Keratinocyte (primary cell): ENCODE results near the gene PLPP1.

ENCODE experiments used
- CTCF ChIP-seq, 3 experiments: IDR thresholded peaks in 1 of 3; conservative IDR thresholded peaks in 1 of 3; optimal IDR thresholded peaks in 1 of 3; 2 replicates in 2 of 3; 3 replicates in 1 of 3; pipeline versions ENCODE3 to v1.5.1; 2011; ENCODE audit warnings: low read length in 3 of 3, mild to moderate bottlenecking in 3 of 3, moderate library complexity in 2 of 3, control low read depth in 1 of 3, inconsistent platforms in 1 of 3; ENCODE audit not compliant: insufficient read depth in 2 of 3; ENCODE audit errors: extremely low read depth in 1 of 3
- EZH2 ChIP-seq: IDR thresholded peaks from one replicate; pipeline ENCODE4 v1.6.1; 2012; ENCODE audit warnings: inconsistent platforms, mild to moderate bottlenecking, low read length, moderate library complexity

DNA sequence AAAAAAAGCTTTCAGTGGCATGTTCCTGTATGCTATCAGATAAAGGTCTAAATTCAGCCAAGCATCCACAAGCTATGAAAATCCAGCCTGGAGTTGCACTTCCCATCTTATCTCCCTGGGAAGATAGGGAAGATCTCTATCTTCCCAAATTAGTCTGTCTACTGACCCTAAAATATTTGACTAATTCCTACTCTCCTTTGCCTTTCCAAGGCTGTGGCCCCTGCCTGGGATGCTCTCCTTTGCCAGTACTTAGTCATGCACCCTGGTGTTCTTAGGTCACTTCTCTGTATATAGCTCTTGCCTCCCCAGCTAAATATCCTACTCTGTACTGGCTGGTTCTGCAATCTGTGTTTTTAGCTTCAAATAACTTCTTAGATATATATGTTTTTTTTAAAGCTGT lies 44.0 kb upstream of the PLPP1 start:
- TF ChIP-seq CTCF (optimal IDR thresholded peaks at IDR 0.05 in 1 of 3, IDR thresholded peaks at IDR 0.05 in 1 of 3, conservative IDR thresholded peaks at IDR 0.05 in 1 of 3; ENCODE audit: extremely low read depth in 1 of 3, insufficient read depth in 2 of 3, low read length in 3 of 3) (no peak), EZH2 (no peak)
